GM18498 (cell line): ENCODE results near the gene RPL10.

Experiments used
- ATAC-seq: cut with Tn5 transposase; IDR thresholded peaks from one replicate; pipeline ENCODE4 v1.9.1; 2021; ENCODE audit warnings: mild to moderate bottlenecking, moderate library complexity; ENCODE audit not compliant: unreplicated experiment

RPL10 gene

GRCh38 chrX:154428176-154429171, 30.3 kb downstream of the RPL10 start, which contains the start of gene ATP6AP1:
ATP6AP1 (plus strand) TSS chrX:154428677; CDS start chrX:154428693, 16 bp downstream.
- ATAC-seq = peak; percentile 98

- no peak for ATAC-seq
These were observed 31.5 kb downstream of the RPL10 start for GRCh38 chrX:154429711-154430110.

DNA sequence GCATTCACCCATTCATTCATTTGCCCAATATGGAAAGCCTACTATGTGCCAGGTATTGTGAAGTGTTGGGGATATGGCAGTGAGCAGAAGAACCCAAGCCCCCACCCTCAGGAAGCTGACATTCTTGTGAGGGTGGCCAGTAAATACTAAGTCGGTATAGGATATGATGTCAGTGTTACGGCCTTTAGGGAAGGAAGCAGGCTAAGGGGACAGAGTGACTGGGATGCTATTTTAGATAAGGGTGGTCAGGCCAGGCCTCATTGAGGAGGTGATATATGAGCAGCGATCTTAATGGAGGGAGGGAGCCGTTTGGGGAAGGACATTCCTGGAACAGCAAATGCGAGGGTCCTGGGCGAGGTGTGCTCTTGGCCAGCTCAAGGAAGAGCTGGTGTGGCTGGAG, 32.3 kb downstream of the RPL10 start:
- ATAC-seq = no peak

DNA sequence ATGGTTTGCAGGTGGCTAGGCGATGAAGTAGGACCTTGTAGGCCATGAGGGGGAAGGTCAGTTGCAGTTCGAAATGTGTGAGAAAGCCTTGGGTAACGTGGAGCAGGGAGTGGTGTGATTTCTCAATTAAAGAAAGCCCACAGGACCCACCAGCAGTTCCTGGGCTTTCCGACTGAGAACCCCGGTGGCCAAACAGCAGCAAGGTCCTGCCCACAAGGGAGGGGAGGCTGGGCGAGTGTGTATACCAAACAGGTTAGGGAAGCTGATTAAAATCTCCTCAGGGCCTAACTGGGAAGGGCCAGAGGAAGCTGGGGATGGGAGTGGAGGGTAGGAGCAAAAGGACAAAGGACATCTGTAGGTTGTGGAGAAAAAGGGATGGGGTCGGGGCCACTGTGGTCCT, 32.7 kb downstream of the RPL10 start:
- ATAC-seq = no peak

GRCh38 chrX:154431341-154431740, 33.2 kb downstream of the RPL10 start:
- no peak for ATAC-seq

DNA sequence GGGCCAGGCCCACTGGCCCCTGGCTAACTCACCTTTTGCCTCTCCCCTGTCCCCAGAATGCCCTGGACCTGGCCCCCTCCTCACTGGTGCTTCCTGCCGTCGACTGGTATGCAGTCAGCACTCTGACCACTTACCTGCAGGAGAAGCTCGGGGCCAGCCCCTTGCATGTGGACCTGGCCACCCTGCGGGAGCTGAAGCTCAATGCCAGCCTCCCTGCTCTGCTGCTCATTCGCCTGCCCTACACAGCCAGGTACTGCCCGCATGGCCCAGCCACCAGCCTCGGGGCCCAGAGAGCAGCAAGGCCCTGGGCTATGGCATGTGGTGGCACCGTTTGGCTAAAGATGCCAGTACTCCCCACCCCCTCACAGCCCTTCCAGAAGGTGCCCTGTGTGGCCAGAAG, 34.0 kb downstream of the RPL10 start:
- ATAC-seq = no peak

- ATAC-seq = no peak
These were observed 35.4 kb downstream of the RPL10 start for GRCh38 chrX:154433605-154434004.

DNA sequence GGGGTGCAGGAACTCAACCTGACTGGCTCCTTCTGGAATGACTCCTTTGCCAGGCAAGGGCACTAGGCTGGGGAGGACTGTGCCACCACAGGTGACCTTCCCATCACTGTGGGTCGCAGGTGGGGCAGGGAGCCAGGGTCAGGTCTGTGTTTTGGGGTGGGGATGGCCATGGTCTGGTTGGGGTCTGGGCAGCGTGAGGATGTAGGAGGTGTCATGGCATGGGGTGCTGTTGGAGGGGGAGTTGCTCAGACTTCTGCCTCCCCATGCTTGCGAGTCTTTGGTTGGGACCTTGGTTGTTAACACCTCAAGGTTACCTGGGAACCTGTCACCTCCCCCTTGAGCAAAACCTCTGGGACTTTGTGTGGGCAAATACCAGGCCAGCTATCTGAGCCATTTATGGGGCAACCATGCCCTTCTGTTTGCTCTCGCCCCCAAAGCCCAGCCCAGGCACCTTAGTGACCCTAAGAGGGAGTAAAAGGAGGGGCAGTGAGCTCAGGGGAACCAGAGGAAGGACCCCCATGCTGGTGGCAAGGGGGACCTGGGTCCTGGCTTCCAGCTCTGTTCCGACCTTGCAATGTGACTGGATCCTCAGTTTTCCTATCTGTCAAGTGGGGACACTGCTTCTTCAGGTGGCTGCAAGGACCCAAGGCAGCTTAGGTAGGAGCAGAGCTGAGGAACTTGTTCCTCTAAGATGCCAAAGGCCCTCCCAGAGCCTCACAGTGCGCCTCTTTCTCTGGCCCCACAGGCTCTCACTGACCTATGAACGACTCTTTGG, 36.4 kb downstream of the RPL10 start:
- no peak for ATAC-seq

DNA sequence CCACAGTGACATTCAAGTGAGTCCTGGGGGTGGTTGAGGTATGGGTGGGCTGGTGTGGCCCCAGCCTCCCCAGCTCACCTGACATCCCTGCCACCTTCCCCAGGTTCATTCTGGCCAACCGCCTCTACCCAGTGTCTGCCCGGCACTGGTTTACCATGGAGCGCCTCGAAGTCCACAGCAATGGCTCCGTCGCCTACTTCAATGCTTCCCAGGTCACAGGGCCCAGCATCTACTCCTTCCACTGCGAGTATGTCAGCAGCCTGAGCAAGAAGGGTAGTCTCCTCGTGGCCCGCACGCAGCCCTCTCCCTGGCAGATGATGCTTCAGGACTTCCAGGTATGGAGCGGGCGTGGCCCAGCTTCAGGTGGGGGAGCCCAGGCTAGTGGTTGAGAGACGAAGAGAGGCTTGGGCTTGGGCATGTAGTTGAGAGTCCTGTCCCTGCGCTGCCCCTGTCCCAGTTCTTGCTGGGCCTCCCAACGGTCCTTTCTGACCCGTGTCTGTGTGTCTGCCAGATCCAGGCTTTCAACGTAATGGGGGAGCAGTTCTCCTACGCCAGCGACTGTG, 37.1 kb downstream of the RPL10 start:
- ATAC-seq = no peak

- peak; percentile 47 for ATAC-seq
These were observed 38.3 kb downstream of the RPL10 start for GRCh38 chrX:154436374-154436982.

DNA sequence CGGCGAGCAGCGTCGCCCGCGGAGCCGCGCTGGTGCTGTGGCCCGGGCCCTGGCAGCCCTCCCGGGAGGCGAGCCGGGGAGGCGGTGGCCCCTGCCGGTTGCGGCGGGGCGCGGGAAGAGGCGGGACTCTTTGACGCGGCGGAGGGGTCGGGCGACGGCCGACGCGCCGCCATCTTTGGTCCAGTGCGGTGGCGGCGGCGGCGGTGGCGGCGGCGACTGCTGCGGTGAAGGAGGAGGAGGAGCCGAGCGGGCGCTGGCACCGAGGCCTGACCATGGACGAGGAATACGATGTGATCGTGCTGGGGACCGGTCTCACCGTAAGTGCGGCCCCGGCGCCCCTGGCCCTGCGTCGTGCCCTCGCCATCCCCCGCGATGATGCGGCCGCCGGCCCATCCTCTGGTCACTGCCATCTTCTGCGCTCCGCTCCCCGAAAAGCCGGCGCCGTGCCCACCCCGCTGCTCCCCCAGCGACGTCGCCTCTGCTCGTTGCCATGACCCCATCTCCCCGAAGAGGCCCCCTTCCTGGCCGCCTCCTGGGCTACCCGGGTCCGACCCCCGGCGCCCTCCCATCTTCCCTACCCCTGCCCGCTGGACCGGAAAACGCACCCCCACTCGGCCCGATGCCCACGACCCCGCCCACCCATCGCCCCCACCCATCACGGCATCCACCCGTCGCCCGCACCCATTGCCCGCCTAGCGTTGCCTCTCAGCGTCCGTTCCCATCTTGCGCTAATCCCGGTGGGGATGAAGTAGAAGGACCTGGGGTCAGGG, 39.0 kb downstream of the RPL10 start, which contains the start of gene GDI1:
Gene GDI1 (plus strand): TSS at position 172 of the 770 bp plus-strand sequence. CDS start 101 bp downstream, at position 273.
- ATAC-seq = peak; percentile 44

GRCh38 chrX:154437971-154438893, 40.1 kb downstream of the RPL10 start:
- no peak for ATAC-seq

GRCh38 chrX:154439841-154440240, 41.7 kb downstream of the RPL10 start:
- ATAC-seq = no peak

DNA sequence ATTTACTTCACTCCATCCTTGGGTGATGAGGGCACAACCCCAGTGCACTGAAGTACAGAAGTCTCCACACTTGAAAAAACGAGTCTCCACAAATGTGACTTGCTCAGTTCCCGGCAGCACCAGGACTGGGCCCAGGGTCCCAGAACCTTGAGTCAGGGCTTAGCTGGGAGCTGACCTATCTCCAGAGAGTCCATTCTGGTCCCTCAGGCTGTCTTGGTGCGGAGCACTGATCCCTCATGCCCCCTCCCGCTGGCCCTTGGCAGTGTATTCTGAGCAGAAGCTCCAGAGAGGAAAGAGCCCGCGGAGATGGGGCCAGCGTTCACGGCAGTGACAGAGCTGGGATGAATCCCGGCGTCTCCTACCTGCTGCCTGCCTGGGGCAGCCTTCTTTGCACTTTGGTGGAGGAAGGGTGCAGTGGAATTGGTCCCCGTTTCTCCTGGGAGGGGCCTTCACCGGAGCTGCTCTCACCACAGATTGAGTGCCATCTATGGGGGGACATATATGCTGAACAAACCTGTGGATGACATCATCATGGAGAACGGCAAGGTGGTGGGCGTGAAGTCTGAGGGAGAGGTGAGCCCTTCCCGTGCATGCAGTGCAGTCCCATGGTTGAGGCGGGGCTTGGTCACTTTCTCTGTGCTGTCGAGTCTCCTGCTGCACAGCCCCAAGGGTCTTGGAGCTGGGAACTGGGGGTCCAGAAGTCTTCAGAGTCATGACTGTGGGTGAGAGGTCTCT, 42.6 kb downstream of the RPL10 start:
- no peak for ATAC-seq

DNA sequence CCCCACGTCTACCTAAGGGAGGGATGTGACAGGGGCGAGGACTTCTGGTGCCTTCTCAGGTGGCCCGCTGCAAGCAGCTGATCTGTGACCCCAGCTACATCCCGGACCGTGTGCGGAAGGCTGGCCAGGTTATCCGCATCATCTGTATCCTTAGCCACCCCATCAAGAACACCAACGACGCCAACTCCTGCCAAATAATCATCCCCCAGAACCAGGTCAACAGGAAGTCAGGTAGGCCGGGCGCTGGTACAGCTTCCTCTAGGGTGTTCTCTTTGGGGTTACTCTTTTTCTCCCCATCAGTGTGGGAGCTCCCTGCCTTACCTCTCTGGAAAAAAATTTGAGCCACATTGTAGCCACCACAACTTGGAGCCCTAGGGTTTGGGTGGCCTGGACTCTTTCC, 43.4 kb downstream of the RPL10 start:
- ATAC-seq = no peak

GRCh38 chrX:154441984-154442707, 44.0 kb downstream of the RPL10 start:
- ATAC-seq = no peak

- ATAC-seq = no peak
These were observed 45.3 kb downstream of the RPL10 start for GRCh38 chrX:154443479-154443910.
